Measurements from ENCODE around the gene ZNF763. TPM values are rescaled to one million over a fixed set of nuclear protein-coding genes. Genes with fewer than 3 reads are reported as not detected.
"Not testable (repeated sequence)": the region's sequence is repeated elsewhere in the genome, so short reads cannot be mapped to it uniquely, and the experiment has no call there.

Gene ZNF763
- total and polyA plus RNA-seq, 8 donors = 1.5 to 5.9 (median 3.0) TPM

GRCh38 chr19:11942008-11942842, 22.6 kb upstream of the ZNF763 start:
- Histone ChIP-seq H3K27ac (no peak overlapping the region), H3K27me3 (no peaks in the 10 kb centered on the region), H3K4me1 (no peaks in the 10 kb centered on the region), H3K4me3 (no peak overlapping the region), H3K9me3 (peaks cover 0 to 15% (median 0%) of the 10 kb centered on the region in 4 donors), H3K36me3 (peaks cover 1 to 38% (median 7%) of the 10 kb centered on the region in 3 donors)
- WGBS, 2 donors = 95 to 97% methylated on average over 10 of the region's 10 CpGs
- TF ChIP-seq CTCF (IDR thresholded peaks at IDR 0.05) = no peak
- intact Hi-C loops (cut with DNase I) = no loop called here
- DNase-seq = no peak
- no peak for ATAC-seq
- no peak for FAIRE-seq

- Histone ChIP-seq H3K27me3 (no peaks in the 10 kb centered on the region), H3K36me3 (peaks cover 7 to 44% (median 11%) of the 10 kb centered on the region in 3 donors), H3K4me1 (no peaks in the 10 kb centered on the region), H3K27ac (no peak overlapping the region), H3K9me3 (peaks cover 0 to 15% (median 2%) of the 10 kb centered on the region in 4 donors), H3K4me3 (no peak overlapping the region)
- DNase-seq (no peak), ATAC-seq (no peak), FAIRE-seq (no peak)
- intact Hi-C loops (cut with DNase I) = no loop called here
- no peak for TF ChIP-seq CTCF (IDR thresholded peaks at IDR 0.05)
These were observed 22.1 kb upstream of the ZNF763 start for GRCh38 chr19:11942843-11943108.

- no peak for DNase-seq
- 98 to 99% methylated on average over 4 of the region's 4 CpGs for WGBS, 2 donors
- H3K4me3 ChIP-seq = no peak overlapping the region
- H3K36me3 ChIP-seq = peaks cover 21 to 62% (median 30%) of the 10 kb centered on the region in 3 donors
- intact Hi-C loops (cut with DNase I) = no loop called here
- H3K4me1 ChIP-seq = no peaks in the 10 kb centered on the region
- peaks cover 0 to 31% (median 11%) of the 10 kb centered on the region in 4 donors for H3K9me3 ChIP-seq
- no peak for ATAC-seq
- FAIRE-seq = no peak
- TF ChIP-seq CTCF (IDR thresholded peaks at IDR 0.05) = no peak
- H3K27me3 ChIP-seq = no peaks in the 10 kb centered on the region
- H3K27ac ChIP-seq = no peak overlapping the region
These were observed 20.2 kb upstream of the ZNF763 start for GRCh38 chr19:11944656-11945055.

- DNase-seq = no peak
- no peak overlapping the region for H3K4me3 ChIP-seq
- no peak for TF ChIP-seq CTCF (IDR thresholded peaks at IDR 0.05)
- no peak for FAIRE-seq
- WGBS, 2 donors = 93 to 97% methylated on average over 3 of the region's 3 CpGs
- peaks cover 0 to 37% (median 14%) of the 10 kb centered on the region in 4 donors for H3K9me3 ChIP-seq
- no peaks in the 10 kb centered on the region for H3K27me3 ChIP-seq
- no peaks in the 10 kb centered on the region for H3K4me1 ChIP-seq
- intact Hi-C loops (cut with DNase I) = no loop called here
- no peak overlapping the region for H3K27ac ChIP-seq
- H3K36me3 ChIP-seq = peaks cover 21 to 50% (median 36%) of the 10 kb centered on the region in 3 donors
- no peak for ATAC-seq
These were observed 16.2 kb upstream of the ZNF763 start for GRCh38 chr19:11948646-11949045.

- intact Hi-C loops (cut with DNase I) = no loop called here
- Histone ChIP-seq H3K4me3 (no peak overlapping the region), H3K4me1 (no peaks in the 10 kb centered on the region), H3K27ac (no peak overlapping the region), H3K27me3 (no peaks in the 10 kb centered on the region), H3K9me3 (peaks cover 0 to 34% (median 14%) of the 10 kb centered on the region in 4 donors), H3K36me3 (peaks cover 21 to 46% (median 36%) of the 10 kb centered on the region in 3 donors)
- 98 to 100% methylated on average over 4 of the region's 4 CpGs for WGBS, 2 donors
- no peak for ATAC-seq
- FAIRE-seq = no peak
- DNase-seq = no peak
- no peak for TF ChIP-seq CTCF (IDR thresholded peaks at IDR 0.05)
These were observed 15.6 kb upstream of the ZNF763 start for GRCh38 chr19:11949201-11949600.

- ATAC-seq; H3K27me3 ChIP-seq; FAIRE-seq; H3K4me1 ChIP-seq; H3K27ac ChIP-seq; DNase-seq; intact Hi-C loops (cut with DNase I); H3K4me3 ChIP-seq: not testable (repeated sequence)
- 98 to 99% methylated on average over 4 of the region's 4 CpGs for WGBS, 2 donors
- Histone ChIP-seq H3K9me3 (peaks cover 0 to 34% (median 14%) of the 10 kb centered on the region in 4 donors), H3K36me3 (peaks cover 21 to 46% (median 36%) of the 10 kb centered on the region in 3 donors)
These were observed 15.2 kb upstream of the ZNF763 start for GRCh38 chr19:11949614-11950080.
